HepG2 (cell line): ENCODE data around the gene PVR.

Experiments
- CEBPB ChIP-seq: IDR thresholded peaks from 2 replicates; pipeline ENCODE4 v1.6.1; 2011; ENCODE audit warnings: low read depth, low read length, improper control_type of control experiment, borderline replicate concordance
- CTCF ChIP-seq: sonication (generic); formaldehyde crosslinking; IDR thresholded peaks from 2 replicates; pipeline ENCODE4 v1.5.0; 2020; ENCODE audit warnings: mild to moderate bottlenecking, missing genetic modification reagents, moderate library complexity
- EP300 ChIP-seq, 3 experiments: sonication (generic) in 1 of 3; formaldehyde crosslinking in 1 of 3; IDR thresholded peaks; 2 replicates each; pipeline versions ENCODE4 v1.5.1 to v1.6.1; 2011 to 2020; ENCODE audit warnings: low read depth in 2 of 3, low read length in 2 of 3, borderline replicate concordance in 1 of 3, improper control_type of control experiment in 1 of 3, mild to moderate bottlenecking in 1 of 3, missing genetic modification reagents in 1 of 3, moderate library complexity in 1 of 3
- FOXP4 ChIP-seq: sonication (generic); formaldehyde crosslinking; IDR thresholded peaks from 2 replicates; pipeline ENCODE4 v1.4.0; 2020; ENCODE audit warnings: missing genetic modification reagents
- MTA1 ChIP-seq: sonication (generic); formaldehyde crosslinking; IDR thresholded peaks from 2 replicates; pipeline ENCODE4 v1.4.0; 2020; ENCODE audit warnings: missing genetic modification reagents, mild to moderate bottlenecking, borderline replicate concordance
- NR2F2 ChIP-seq: IDR thresholded peaks from 2 replicates; pipeline ENCODE4 v1.6.1; 2012; ENCODE audit warnings: low read depth, inconsistent platforms, borderline replicate concordance
- SMARCC2 ChIP-seq: fragments of 450-650 bp; IDR thresholded peaks from 2 replicates; pipeline ENCODE4 v1.6.1; 2017; ENCODE audit warnings: antibody characterized with exemption, mild to moderate bottlenecking
- ZBTB49 ChIP-seq: sonication (generic); formaldehyde crosslinking; IDR thresholded peaks from 2 replicates; pipeline ENCODE4 v1.4.0; 2020; ENCODE audit warnings: missing genetic modification reagents, borderline replicate concordance
- ZNF782 ChIP-seq: sonication (generic); formaldehyde crosslinking; IDR thresholded peaks from 2 replicates; pipeline ENCODE4 v1.4.0; 2020; ENCODE audit warnings: missing genetic modification reagents, mild to moderate bottlenecking, borderline replicate concordance

- TF ChIP-seq NR2F2, result no peak
- TF ChIP-seq ZBTB49 (CRISPR knock-in tag), result no peak
- TF ChIP-seq MTA1, result no peak
- no peak for TF ChIP-seq CTCF (CRISPR knock-in tag)
- no peak for TF ChIP-seq EP300 (IDR thresholded peaks at IDR 0.05; ENCODE audit: low read depth in 2 of 2, low read length in 2 of 2)
- no peak for TF ChIP-seq EP300 (CRISPR knock-in tag; IDR thresholded peaks at IDR 0.05; ENCODE audit: borderline replicate concordance)
- no peak for TF ChIP-seq ZNF782 (CRISPR knock-in tag)
- no peak for TF ChIP-seq CEBPB
- TF ChIP-seq FOXP4 (CRISPR knock-in tag), result no peak
- no peak for TF ChIP-seq SMARCC2
Observed at GRCh38 chr19:44697670-44698034, 53.9 kb downstream of the PVR start.
